Kidney (tissue), 14 donors: ENCODE measurements around the gene SGCB. TPM values are rescaled to one million over a fixed set of nuclear protein-coding genes. Genes with fewer than 3 reads are reported as not detected.

Source experiments
- DNase-seq, 5 donors: peaks; one replicate each; pipeline ENCODE4 v3.0.0-alpha.2; 2013 to 2020
- FAIRE-seq: peaks from 2 replicates; lab custom pipeline; 2012; peaks lifted over from hg19 to GRCh38; lab: Jason Lieb, UNC
- H3K27ac ChIP-seq, 2 donors: one replicate each; pipeline ENCODE4 v1.7.0; 2013; ENCODE audit warnings: low read depth in 2 of 2, low read length in 2 of 2, inconsistent platforms in 1 of 2
- H3K27me3 ChIP-seq: one replicate; pipeline ENCODE4 v1.7.1; 2013; ENCODE audit warnings: low read length, inconsistent platforms; ENCODE audit not compliant: control insufficient read depth, insufficient read depth
- H3K36me3 ChIP-seq, 3 donors: one replicate each; pipeline versions ENCODE4 v1.7.0 to v1.7.1; 2013; ENCODE audit warnings: low read length in 3 of 3, control low read depth in 1 of 3, inconsistent platforms in 1 of 3; ENCODE audit not compliant: insufficient read depth in 3 of 3, control insufficient read depth in 2 of 3
- H3K4me1 ChIP-seq, 3 donors: one replicate each; pipeline versions ENCODE4 v1.7.0 to v1.7.1; 2013; ENCODE audit warnings: low read length in 3 of 3, inconsistent platforms in 1 of 3, low read depth in 1 of 3; ENCODE audit not compliant: control insufficient read depth in 2 of 3, insufficient read depth in 2 of 3
- H3K4me3 ChIP-seq, 3 donors: one replicate each; pipeline versions ENCODE4 v1.7.0 to v1.8.1; 2013; ENCODE audit warnings: low read length in 3 of 3, control low read depth in 1 of 3, inconsistent platforms in 1 of 3
- H3K9ac ChIP-seq, 3 donors: one replicate each; pipeline versions ENCODE4 v1.7.0 to v1.7.1; 2013; ENCODE audit warnings: low read length in 3 of 3, control low read depth in 1 of 3, inconsistent platforms in 1 of 3
- H3K9me3 ChIP-seq, 3 donors: one replicate each; pipeline versions ENCODE4 v1.7.0 to v1.7.1; 2013; ENCODE audit warnings: low read length in 3 of 3, control low read depth in 1 of 3, inconsistent platforms in 1 of 3; ENCODE audit not compliant: control insufficient read depth in 2 of 3, insufficient read depth in 1 of 3
- intact Hi-C: fragments of 100-400 bp; cut with DNase I; formaldehyde crosslinking; loops from one replicate; pipeline ENCODE4 v1.11.1; 2022
- polyA plus RNA-seq: library from polyadenylated mRNA; stranded (reverse); fragments of 350-450 nt; fragmentation: Illumina TruSeq; extraction: RNeasy Lipid Tissue Mini Kit (QIAGEN cat#74804); gene quantifications from one replicate; pipeline ENCODE4 v1.2.3, GENCODE V29; 2014; ENCODE audit warnings: low read depth, low replicate concordance; ENCODE audit not compliant: insufficient read depth
- total RNA-seq: library from RNA; stranded (reverse); fragmentation: NEBNext Ultra II Directional; extraction: Animal tissue kit (Norgen Biotek cat#: 25700); gene quantifications from one replicate; pipeline ENCODE4 v1.2.1, GENCODE V29; 2021
- TF ChIP-seq, protein P1 (sequence below): IDR thresholded peaks from 3 replicates; pipeline ENCODE4 v1.5.1; 2012; ENCODE audit warnings: mild to moderate bottlenecking, moderate library complexity, borderline replicate concordance; ENCODE audit not compliant: insufficient read depth; ENCODE audit errors: extremely low read depth
- donor health status: control.
- donor health status: control.
- donor health status: control.
- donor health status: control.
- donor health status: control.
- donor health status: DM: yes; HTN: yes; CAD: no.
- donor health status: Normal renal cell carcinoma (clear cell type).

Gene SGCB
- total and polyA plus RNA-seq, 2 donors from 2014 or later, result 30.7 to 43.9 TPM

DNA sequence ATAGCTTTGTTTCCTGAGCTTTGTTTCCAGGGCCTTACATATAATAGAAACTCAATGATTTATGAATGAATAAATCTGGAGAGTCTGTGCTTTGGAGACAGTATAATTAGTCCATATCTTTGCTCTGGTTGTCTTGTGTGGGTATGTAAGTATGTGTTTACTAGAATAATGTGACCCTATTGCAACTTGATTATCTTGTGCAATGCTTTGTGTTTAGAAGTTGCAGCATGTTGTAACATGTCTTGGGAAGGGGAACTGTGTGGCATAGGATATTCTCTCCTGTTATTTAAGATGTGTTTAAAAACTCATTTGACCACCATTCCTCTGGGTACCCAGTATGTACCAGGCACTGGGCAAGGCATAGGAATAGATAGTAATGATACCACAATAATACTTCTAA is 19.1 kb upstream of the SGCB start:
- H3K4me3 ChIP-seq, result no peak overlapping the region
- H3K4me1 ChIP-seq, result peaks cover 0 to 5% (median 0%) of the 10 kb centered on the region in 3 donors
- no peaks in the 10 kb centered on the region for H3K27me3 ChIP-seq
- H3K36me3 ChIP-seq, result no peaks in the 10 kb centered on the region
- no peak for DNase-seq
- H3K9ac ChIP-seq, result no peak overlapping the region
- intact Hi-C loops, result no loop called here
- no peak overlapping the region for H3K27ac ChIP-seq
- TF ChIP-seq, protein P1, sequence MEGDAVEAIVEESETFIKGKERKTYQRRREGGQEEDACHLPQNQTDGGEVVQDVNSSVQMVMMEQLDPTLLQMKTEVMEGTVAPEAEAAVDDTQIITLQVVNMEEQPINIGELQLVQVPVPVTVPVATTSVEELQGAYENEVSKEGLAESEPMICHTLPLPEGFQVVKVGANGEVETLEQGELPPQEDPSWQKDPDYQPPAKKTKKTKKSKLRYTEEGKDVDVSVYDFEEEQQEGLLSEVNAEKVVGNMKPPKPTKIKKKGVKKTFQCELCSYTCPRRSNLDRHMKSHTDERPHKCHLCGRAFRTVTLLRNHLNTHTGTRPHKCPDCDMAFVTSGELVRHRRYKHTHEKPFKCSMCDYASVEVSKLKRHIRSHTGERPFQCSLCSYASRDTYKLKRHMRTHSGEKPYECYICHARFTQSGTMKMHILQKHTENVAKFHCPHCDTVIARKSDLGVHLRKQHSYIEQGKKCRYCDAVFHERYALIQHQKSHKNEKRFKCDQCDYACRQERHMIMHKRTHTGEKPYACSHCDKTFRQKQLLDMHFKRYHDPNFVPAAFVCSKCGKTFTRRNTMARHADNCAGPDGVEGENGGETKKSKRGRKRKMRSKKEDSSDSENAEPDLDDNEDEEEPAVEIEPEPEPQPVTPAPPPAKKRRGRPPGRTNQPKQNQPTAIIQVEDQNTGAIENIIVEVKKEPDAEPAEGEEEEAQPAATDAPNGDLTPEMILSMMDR, result no peak
- FAIRE-seq, result no peak
- H3K9me3 ChIP-seq, result no peaks in the 10 kb centered on the region

DNA sequence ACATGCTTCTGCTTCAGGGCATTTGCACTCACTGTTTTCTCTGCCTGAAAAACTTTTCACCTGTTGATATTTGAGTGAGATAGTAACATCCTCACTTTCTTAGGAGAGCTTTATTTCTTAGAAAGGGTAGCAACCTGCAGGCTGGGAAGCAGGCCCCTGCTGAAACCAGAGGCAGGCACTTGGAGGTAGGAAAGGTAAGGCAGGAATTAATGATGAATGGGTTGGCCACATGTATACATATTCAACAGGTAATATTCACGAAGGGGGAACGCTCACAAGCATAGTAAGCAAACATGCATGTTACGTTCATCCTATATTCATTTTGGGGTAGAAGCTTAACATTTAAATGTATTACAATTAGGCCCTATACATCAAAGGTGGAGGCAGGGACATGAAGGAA is 16.2 kb upstream of the SGCB start:
- DNase-seq (no peak), FAIRE-seq (no peak)
- no peaks in the 10 kb centered on the region for H3K9me3 ChIP-seq
- intact Hi-C loops, result no loop called here
- peaks cover 6% of the 10 kb centered on the region for H3K27me3 ChIP-seq
- no peak overlapping the region for H3K4me3 ChIP-seq
- peaks cover 0 to 6% (median 0%) of the 10 kb centered on the region in 3 donors for H3K4me1 ChIP-seq
- no peak overlapping the region for H3K9ac ChIP-seq
- H3K27ac ChIP-seq, result no peak overlapping the region
- TF ChIP-seq, protein P1, result no peak
- no peaks in the 10 kb centered on the region for H3K36me3 ChIP-seq

- H3K27me3 ChIP-seq, result peaks cover 6% of the 10 kb centered on the region
- peak overlapping the region in 1 of 2 donors; percentile 15 for H3K27ac ChIP-seq
- FAIRE-seq (no peak), DNase-seq (no peak)
- intact Hi-C loops, result no loop called here
- H3K4me1 ChIP-seq, result peaks cover 0 to 2% (median 0%) of the 10 kb centered on the region in 3 donors
- TF ChIP-seq, protein P1, result no peak
- H3K9me3 ChIP-seq, result no peaks in the 10 kb centered on the region
- peak overlapping the region in 1 of 3 donors; percentile 10 for H3K9ac ChIP-seq
- H3K36me3 ChIP-seq, result no peaks in the 10 kb centered on the region
- peak overlapping the region; percentile 4 to 84 (median 74) for H3K4me3 ChIP-seq
These were observed 14.3 kb upstream of the SGCB start for GRCh38 chr4:52052475-52052780.
